Duodenal mucosa (tissue), 2 donors: ENCODE measurements around the gene PIGS.
A peak's percentile ranks its signal among the peaks of the same experiment; 100 is the strongest.
"Not testable (repeated sequence)": the region's sequence is repeated elsewhere in the genome, so short reads cannot be mapped to it uniquely, and the experiment has no call there.

Source experiments
- H3K27ac ChIP-seq: one replicate; pipeline ENCODE4 v1.7.0; 2013; ENCODE audit warnings: low read depth, low read length
- H3K27me3 ChIP-seq, 2 donors: one replicate each; pipeline ENCODE4 v1.7.0; 2013; ENCODE audit warnings: low read length in 2 of 2, control low read depth in 1 of 2; ENCODE audit not compliant: insufficient read depth in 2 of 2, control insufficient read depth in 1 of 2
- H3K36me3 ChIP-seq, 2 donors: one replicate each; pipeline ENCODE4 v1.7.0; 2013; ENCODE audit warnings: low read length in 2 of 2, control low read depth in 1 of 2; ENCODE audit not compliant: insufficient read depth in 2 of 2, control insufficient read depth in 1 of 2
- H3K4me1 ChIP-seq, 2 donors: one replicate each; pipeline ENCODE4 v1.7.0; 2013; ENCODE audit warnings: low read length in 2 of 2, control low read depth in 1 of 2; ENCODE audit not compliant: insufficient read depth in 2 of 2, control insufficient read depth in 1 of 2
- H3K4me3 ChIP-seq, 2 donors: one replicate each; pipeline ENCODE4 v1.7.0; 2013; ENCODE audit warnings: low read length in 2 of 2, low read depth in 1 of 2
- H3K9ac ChIP-seq, 2 donors: one replicate each; pipeline ENCODE4 v1.7.0; 2013; ENCODE audit warnings: low read length in 2 of 2, low read depth in 1 of 2
- H3K9me3 ChIP-seq, 2 donors: one replicate each; pipeline ENCODE4 v1.7.0; 2013; ENCODE audit warnings: low read length in 2 of 2, control low read depth in 1 of 2; ENCODE audit not compliant: control insufficient read depth in 1 of 2

The PIGS gene

GRCh38 chr17:28579526-28579925 lies 8.2 kb upstream of the PIGS start:
- Histone ChIP-seq H3K9ac (no peak overlapping the region), H3K4me1 (peaks cover 0 to 12% of the 10 kb centered on the region in 2 donors), H3K27ac (no peak overlapping the region), H3K27me3 (no peaks in the 10 kb centered on the region), H3K36me3 (peaks cover 8 to 51% of the 10 kb centered on the region in 2 donors), H3K9me3 (no peaks in the 10 kb centered on the region), H3K4me3 (no peak overlapping the region)

- Histone ChIP-seq H3K36me3 (peaks cover 0 to 42% of the 10 kb centered on the region in 2 donors), H3K27ac (no peak overlapping the region), H3K27me3 (no peaks in the 10 kb centered on the region), H3K9ac (no peak overlapping the region), H3K9me3 (no peaks in the 10 kb centered on the region), H3K4me1 (peaks cover 0 to 12% of the 10 kb centered on the region in 2 donors), H3K4me3 (no peak overlapping the region)
Measured at GRCh38 chr17:28578246-28579195, 7.2 kb upstream of the PIGS start.

- no peaks in the 10 kb centered on the region for H3K27me3 ChIP-seq
- no peak overlapping the region for H3K27ac ChIP-seq
- no peak overlapping the region for H3K9ac ChIP-seq
- H3K36me3 ChIP-seq, result peaks cover 0 to 33% of the 10 kb centered on the region in 2 donors
- H3K4me1 ChIP-seq, result peaks cover 2 to 17% of the 10 kb centered on the region in 2 donors
- H3K9me3 ChIP-seq, result no peaks in the 10 kb centered on the region
- H3K4me3 ChIP-seq, result no peak overlapping the region
Measured at GRCh38 chr17:28577466-28577824, 6.1 kb upstream of the PIGS start.

DNA sequence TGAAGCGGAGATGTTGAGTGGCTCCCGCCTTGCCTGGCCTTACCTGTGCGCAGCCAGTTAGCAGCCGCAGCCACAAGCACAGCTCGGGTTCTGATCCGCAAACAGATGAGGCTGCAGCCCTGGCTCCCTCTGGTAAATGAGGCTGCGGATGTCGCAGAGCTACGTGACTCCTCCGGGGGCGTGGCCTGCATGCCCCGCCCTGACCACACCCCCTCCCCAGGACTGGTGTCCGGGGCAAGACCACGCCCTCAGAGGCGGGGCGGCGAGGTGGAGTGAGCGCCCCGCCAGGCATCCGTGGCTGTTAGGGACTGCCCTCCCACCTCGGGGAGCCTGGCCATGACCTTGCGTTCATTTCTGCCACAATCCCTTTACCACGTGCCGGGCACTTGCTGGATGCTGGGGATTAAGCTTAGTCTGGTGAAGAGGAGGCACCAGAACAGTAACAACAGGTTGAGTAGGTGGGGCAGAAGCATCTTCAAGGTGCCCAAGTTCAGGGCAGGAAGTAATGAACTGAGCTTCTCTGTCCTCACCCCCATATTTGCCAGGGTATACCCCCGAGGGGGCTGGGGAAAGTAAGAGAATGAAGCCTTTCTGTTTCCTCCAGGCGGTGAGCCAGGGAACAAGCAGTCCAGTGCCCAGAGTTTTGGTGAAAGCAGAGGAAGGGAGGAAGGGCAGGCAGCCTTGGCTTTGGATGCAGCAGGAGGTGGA lies 5.6 kb upstream of the PIGS start, which contains the start of gene ALDOC:
Gene ALDOC, minus strand, starts transcription at position 138 of the 708 bp plus-strand sequence. CDS start 1,363 bp downstream, outside the sequence.
- peak within 1 kb of the TSS; percentile 33 to 42 for H3K4me3 ChIP-seq
- no peaks in the 10 kb centered on the region for H3K27me3 ChIP-seq
- peaks cover 0 to 27% of the 10 kb centered on the region in 2 donors for H3K36me3 ChIP-seq
- H3K4me1 ChIP-seq, result peaks cover 8 to 23% of the 10 kb centered on the region in 2 donors
- H3K9me3 ChIP-seq, result no peaks in the 10 kb centered on the region
- H3K9ac ChIP-seq, result peak within 1 kb of the TSS in 1 of 2 donors; percentile 66
- H3K27ac ChIP-seq, result no peak within 1 kb of the TSS

- H3K9ac ChIP-seq, H3K27ac ChIP-seq, H3K9me3 ChIP-seq, H3K27me3 ChIP-seq, H3K4me3 ChIP-seq: not testable (repeated sequence)
- Histone ChIP-seq H3K4me1 (peaks cover 9 to 25% of the 10 kb centered on the region in 2 donors), H3K36me3 (peaks cover 0 to 26% of the 10 kb centered on the region in 2 donors)
Measured at GRCh38 chr17:28576016-28576415, 4.7 kb upstream of the PIGS start.

DNA sequence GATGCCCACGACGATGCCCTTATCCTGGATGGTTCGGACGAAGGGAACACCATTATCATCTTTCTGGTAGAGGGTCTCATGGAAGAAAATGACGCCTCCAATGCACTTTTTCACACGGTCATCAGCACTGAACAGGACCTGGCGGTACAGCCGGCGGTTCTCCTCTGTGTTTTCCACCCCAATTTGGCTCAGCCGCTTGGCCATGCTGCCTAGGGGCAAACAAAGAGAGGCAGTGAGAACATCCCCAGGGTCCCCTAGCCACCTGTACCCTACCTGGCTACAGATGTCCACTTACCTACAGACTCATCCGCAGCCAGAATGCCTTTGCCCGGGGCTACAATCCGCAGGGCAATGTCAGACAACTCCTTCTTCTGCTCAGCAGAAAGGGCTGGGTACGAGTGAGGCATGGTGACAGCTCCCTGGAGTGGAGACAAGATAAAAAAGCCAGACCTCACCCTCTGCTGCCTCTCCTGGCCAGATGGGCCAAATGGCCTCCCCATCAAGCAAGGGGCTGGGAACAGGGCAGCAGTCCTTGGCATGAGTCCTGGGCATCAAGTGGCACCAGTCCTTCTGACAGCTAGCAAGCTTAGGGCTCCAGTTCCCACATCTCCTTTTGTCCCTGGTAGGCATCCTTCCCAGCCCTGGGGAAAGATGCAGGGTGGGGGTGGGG lies 3.9 kb upstream of the PIGS start:
- Histone ChIP-seq H3K9ac (no peak overlapping the region), H3K27me3 (no peaks in the 10 kb centered on the region), H3K9me3 (no peaks in the 10 kb centered on the region), H3K4me1 (peaks cover 9 to 30% of the 10 kb centered on the region in 2 donors), H3K4me3 (no peak overlapping the region), H3K27ac (no peak overlapping the region), H3K36me3 (peaks cover 0 to 26% of the 10 kb centered on the region in 2 donors)

GRCh38 chr17:28574526-28574925 lies 3.2 kb upstream of the PIGS start:
- Histone ChIP-seq H3K4me1 (peaks cover 16 to 33% of the 10 kb centered on the region in 2 donors), H3K9me3 (no peaks in the 10 kb centered on the region), H3K36me3 (peaks cover 0 to 19% of the 10 kb centered on the region in 2 donors), H3K27ac (no peak overlapping the region), H3K4me3 (no peak overlapping the region), H3K27me3 (no peaks in the 10 kb centered on the region), H3K9ac (no peak overlapping the region)

GRCh38 chr17:28573966-28574480 lies 2.7 kb upstream of the PIGS start:
- Histone ChIP-seq H3K9me3 (no peaks in the 10 kb centered on the region), H3K36me3 (peaks cover 0 to 16% of the 10 kb centered on the region in 2 donors), H3K4me1 (peaks cover 16 to 33% of the 10 kb centered on the region in 2 donors), H3K27me3 (no peaks in the 10 kb centered on the region), H3K27ac (no peak overlapping the region), H3K9ac (no peak overlapping the region), H3K4me3 (no peak overlapping the region)

GRCh38 chr17:28573521-28573920 lies 2.2 kb upstream of the PIGS start:
- Histone ChIP-seq H3K4me1 (peaks cover 16 to 33% of the 10 kb centered on the region in 2 donors), H3K36me3 (peaks cover 0 to 11% of the 10 kb centered on the region in 2 donors), H3K27me3 (no peaks in the 10 kb centered on the region), H3K9ac (no peak overlapping the region), H3K9me3 (no peaks in the 10 kb centered on the region), H3K4me3 (no peak overlapping the region), H3K27ac (no peak overlapping the region)
